ENCODE data around the gene SP110. TPM values are rescaled to one million over a fixed set of nuclear protein-coding genes. Genes with fewer than 3 reads are reported as not detected.

SP110 gene
- total and polyA plus RNA-seq, 11 donors, result 7.1 to 44.7 (median 8.3) TPM

- intact Hi-C loops (cut with DNase I), result loop anchor here in 1 of 10 donors (5.0 kb wide), 1 partner anchor 64 kb away; the partner anchor contains the start of gene SLC16A14
- peak overlapping the region in 5 of 12 donors; percentile 0 to 12 (median 5) for H3K4me3 ChIP-seq
- H3K9me3 ChIP-seq, result peaks cover 0 to 29% (median 6%) of the 10 kb centered on the region in 12 donors
- H3K27ac ChIP-seq, result peak overlapping the region; percentile 60 to 90 (median 74)
- DNase-seq, result no peak
- peaks cover 4 to 39% (median 15%) of the 10 kb centered on the region in 12 donors for H3K4me1 ChIP-seq
- WGBS, 4 donors, result 36 to 76% (median 48%) methylated on average over 4 of the region's 4 CpGs
- TF ChIP-seq CTCF (IDR thresholded peaks at IDR 0.05) (no peak), POLR2A (IDR thresholded peaks at IDR 0.05) (no peak)
- no peaks in the 10 kb centered on the region for H3K27me3 ChIP-seq
- no peaks in the 10 kb centered on the region for H3K36me3 ChIP-seq
- peak in 1 of 4 donors; percentile 21 for ATAC-seq
These were observed 88.4 kb downstream of the SP110 start for GRCh38 chr2:230131366-230131765.

- peak overlapping the region; percentile 60 to 90 (median 74) for H3K27ac ChIP-seq
- intact Hi-C loops (cut with DNase I), result loop anchor here in 1 of 10 donors (5.0 kb wide), 1 partner anchor 64 kb away; the partner anchor contains the start of gene SLC16A14
- TF ChIP-seq CTCF (IDR thresholded peaks at IDR 0.05) (no peak), POLR2A (IDR thresholded peaks at IDR 0.05) (no peak)
- H3K9me3 ChIP-seq, result peaks cover 0 to 29% (median 6%) of the 10 kb centered on the region in 12 donors
- H3K4me3 ChIP-seq, result peak overlapping the region in 5 of 12 donors; percentile 0 to 12 (median 5)
- ATAC-seq (peak; percentile 74 to 92 (median 88)), DNase-seq (peak; percentile 68 to 77 (median 74))
- 41 to 56% (median 49%) methylated on average over 11 of the region's 11 CpGs for WGBS, 4 donors
- H3K36me3 ChIP-seq, result no peaks in the 10 kb centered on the region
- no peaks in the 10 kb centered on the region for H3K27me3 ChIP-seq
- H3K4me1 ChIP-seq, result peaks cover 4 to 42% (median 15%) of the 10 kb centered on the region in 12 donors
These were observed 89.0 kb downstream of the SP110 start for GRCh38 chr2:230130668-230131364.

- peak overlapping the region; percentile 25 to 85 (median 56) for H3K27ac ChIP-seq
- TF ChIP-seq CTCF (IDR thresholded peaks at IDR 0.05), result no peak
- TF ChIP-seq POLR2A (IDR thresholded peaks at IDR 0.05), result no peak
- intact Hi-C loops (cut with DNase I), result loop anchor here in 1 of 10 donors (10.0 kb wide), 1 partner anchor 55 kb away; no protein-coding TSS in a partner anchor
- ATAC-seq (no peak), DNase-seq (no peak)
- H3K27me3 ChIP-seq, result no peaks in the 10 kb centered on the region
- H3K4me1 ChIP-seq, result peaks cover 0 to 54% (median 15%) of the 10 kb centered on the region in 12 donors
- H3K9me3 ChIP-seq, result peaks cover 0 to 23% (median 5%) of the 10 kb centered on the region in 12 donors
- no peaks in the 10 kb centered on the region for H3K36me3 ChIP-seq
- no peak overlapping the region for H3K4me3 ChIP-seq
- WGBS, 4 donors, result 58 to 77% (median 63%) methylated on average over 1 of the region's 1 CpG
These were observed 90.4 kb downstream of the SP110 start for GRCh38 chr2:230129343-230129742.

Data from heart left ventricle (tissue), 16 donors.